SK-N-SH treated with all-trans-retinoic acid at 6 μM for 48 hours (cell line): Measurements from ENCODE around the gene OBSCN.
"Not testable (repeated sequence)": the region's sequence is repeated elsewhere in the genome, so short reads cannot be mapped to it uniquely, and the experiment has no call there.

Experiments used
- ATAC-seq: fragments of 200-7000 bp; cut with Tn5 transposase; 3 replicates; pipeline ENCODE4 v1.9.1; 2020; ENCODE audit warnings: mild to moderate bottlenecking, moderate library complexity
- ARNTL ChIP-seq: fragments of 450-650 bp; formaldehyde crosslinking; IDR thresholded peaks from 2 replicates; pipeline ENCODE4 v1.5.0; 2020; ENCODE audit warnings: low read depth, mild to moderate bottlenecking, moderate library complexity, borderline replicate concordance
- BACH2 ChIP-seq: fragments of 250-450 bp; sonication (Bioruptor Pico); IDR thresholded peaks from 2 replicates; pipeline ENCODE4 v1.9.0; 2021; ENCODE audit warnings: mild to moderate bottlenecking, borderline replicate concordance
- CSDC2 ChIP-seq: fragments of 250-450 bp; sonication (Bioruptor Pico); IDR thresholded peaks from 2 replicates; pipeline ENCODE4 v1.5.0; 2020; ENCODE audit warnings: mild to moderate bottlenecking, moderate library complexity
- ESRRG ChIP-seq: fragments of 250-450 bp; sonication (Bioruptor Pico); IDR thresholded peaks from 2 replicates; pipeline ENCODE4 v1.6.1; 2021; ENCODE audit warnings: mild to moderate bottlenecking
- GLIS3 ChIP-seq: fragments of 250-450 bp; sonication (Bioruptor Pico); IDR thresholded peaks from 2 replicates; pipeline ENCODE4 v1.5.0; 2020; ENCODE audit warnings: mild to moderate bottlenecking, moderate library complexity
- ISL1 ChIP-seq: fragments of 250-450 bp; sonication (Bioruptor Pico); IDR thresholded peaks from 2 replicates; pipeline ENCODE4 v2.1.2; 2022; ENCODE audit warnings: mild to moderate bottlenecking, moderate library complexity
- OSR1 ChIP-seq: fragments of 250-450 bp; sonication (Bioruptor Pico); IDR thresholded peaks from 2 replicates; pipeline ENCODE4 v1.8.0; 2022; ENCODE audit warnings: moderate library complexity, mild to moderate bottlenecking, inconsistent platforms
- PPARA ChIP-seq: fragments of 250-450 bp; sonication (Bioruptor Pico); IDR thresholded peaks from 2 replicates; pipeline ENCODE4 v1.5.0; 2020; ENCODE audit warnings: mild to moderate bottlenecking, borderline replicate concordance
- TOX ChIP-seq: fragments of 250-450 bp; sonication (Bioruptor Pico); IDR thresholded peaks from 2 replicates; pipeline ENCODE4 v1.8.0; 2021; ENCODE audit warnings: mild to moderate bottlenecking, moderate library complexity, borderline replicate concordance
- ZFP30 ChIP-seq: fragments of 450-650 bp; formaldehyde crosslinking; IDR thresholded peaks from 2 replicates; pipeline ENCODE4 v1.5.0; 2022; ENCODE audit warnings: mild to moderate bottlenecking, moderate library complexity
- ZNF565 ChIP-seq: fragments of 450-650 bp; formaldehyde crosslinking; conservative IDR thresholded peaks from 2 replicates; pipeline ENCODE4 v1.5.0; 2020; ENCODE audit warnings: low read depth, mild to moderate bottlenecking, moderate library complexity
- ZNF70 ChIP-seq: fragments of 450-650 bp; formaldehyde crosslinking; IDR thresholded peaks from 2 replicates; pipeline ENCODE4 v1.5.0; 2020; ENCODE audit warnings: mild to moderate bottlenecking, moderate library complexity
- ZNF8 ChIP-seq: fragments of 450-650 bp; formaldehyde crosslinking; IDR thresholded peaks from 2 replicates; pipeline ENCODE4 v1.5.0; 2020; ENCODE audit warnings: mild to moderate bottlenecking, moderate library complexity
- TF ChIP-seq, protein P1 (sequence below): fragments of 250-450 bp; sonication (Bioruptor Pico); IDR thresholded peaks from 2 replicates; pipeline ENCODE4 v1.8.0; 2020; ENCODE audit warnings: mild to moderate bottlenecking, moderate library complexity, borderline replicate concordance
- TF ChIP-seq, protein P2 (sequence below): fragments of 250-450 bp; sonication (Bioruptor Pico); IDR thresholded peaks from 2 replicates; pipeline ENCODE4 v1.5.1; 2021; ENCODE audit warnings: mild to moderate bottlenecking, moderate library complexity
- TF ChIP-seq, protein P3 (sequence below): fragments of 250-450 bp; sonication (Bioruptor Pico); IDR thresholded peaks from 2 replicates; pipeline ENCODE4 v1.5.0; 2020; ENCODE audit warnings: mild to moderate bottlenecking, moderate library complexity
- TF ChIP-seq, protein P4 (sequence below): fragments of 250-450 bp; sonication (Bioruptor Pico); IDR thresholded peaks from 2 replicates; pipeline ENCODE4 v1.8.0; 2021; ENCODE audit warnings: low read depth, mild to moderate bottlenecking, moderate library complexity, borderline replicate concordance

The OBSCN gene

DNA sequence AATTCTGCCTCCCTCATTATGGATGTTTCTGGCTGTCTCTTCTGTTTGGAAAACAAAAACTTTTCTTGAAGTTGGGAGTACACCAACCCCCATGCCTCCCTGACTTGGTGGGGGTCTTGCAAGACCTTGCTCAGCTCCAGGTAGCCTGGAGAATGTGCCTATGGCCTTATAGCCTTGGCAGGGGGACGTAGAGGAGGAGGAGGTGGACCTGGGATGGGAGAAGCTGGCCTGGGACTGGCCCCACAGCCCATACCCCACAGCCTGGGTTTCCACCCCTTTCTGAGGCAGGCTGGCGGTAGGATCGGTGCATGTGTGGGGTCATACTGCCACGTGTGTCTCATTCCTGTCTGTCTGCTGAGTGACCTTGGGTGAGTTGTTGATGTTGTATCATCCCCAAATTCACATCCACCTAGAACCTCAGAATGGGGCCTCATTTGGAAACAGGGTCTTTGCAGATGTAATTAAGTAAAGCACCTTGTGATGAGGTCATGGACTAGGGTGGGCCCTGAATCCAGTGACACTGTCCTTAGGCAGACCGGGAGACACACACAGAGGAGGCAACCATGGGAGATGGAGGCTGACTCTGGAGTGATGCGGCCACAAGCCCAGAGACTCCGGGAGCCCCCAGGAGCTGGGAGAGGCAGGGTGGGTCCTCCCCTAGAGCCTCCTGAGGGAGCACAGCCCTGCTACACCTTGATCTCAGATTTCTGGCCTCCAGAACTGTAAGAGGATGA, 18.5 kb downstream of the OBSCN start:
- TF ChIP-seq PPARA (CRISPR knock-in tag), result no peak
- TF ChIP-seq, protein P1, sequence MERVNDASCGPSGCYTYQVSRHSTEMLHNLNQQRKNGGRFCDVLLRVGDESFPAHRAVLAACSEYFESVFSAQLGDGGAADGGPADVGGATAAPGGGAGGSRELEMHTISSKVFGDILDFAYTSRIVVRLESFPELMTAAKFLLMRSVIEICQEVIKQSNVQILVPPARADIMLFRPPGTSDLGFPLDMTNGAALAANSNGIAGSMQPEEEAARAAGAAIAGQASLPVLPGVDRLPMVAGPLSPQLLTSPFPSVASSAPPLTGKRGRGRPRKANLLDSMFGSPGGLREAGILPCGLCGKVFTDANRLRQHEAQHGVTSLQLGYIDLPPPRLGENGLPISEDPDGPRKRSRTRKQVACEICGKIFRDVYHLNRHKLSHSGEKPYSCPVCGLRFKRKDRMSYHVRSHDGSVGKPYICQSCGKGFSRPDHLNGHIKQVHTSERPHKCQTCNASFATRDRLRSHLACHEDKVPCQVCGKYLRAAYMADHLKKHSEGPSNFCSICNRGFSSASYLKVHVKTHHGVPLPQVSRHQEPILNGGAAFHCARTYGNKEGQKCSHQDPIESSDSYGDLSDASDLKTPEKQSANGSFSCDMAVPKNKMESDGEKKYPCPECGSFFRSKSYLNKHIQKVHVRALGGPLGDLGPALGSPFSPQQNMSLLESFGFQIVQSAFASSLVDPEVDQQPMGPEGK (CRISPR knock-in tag), result no peak
- TF ChIP-seq ZNF70 (CRISPR knock-in tag), result no peak
- TF ChIP-seq ZFP30, result no peak
- TF ChIP-seq, protein P2, sequence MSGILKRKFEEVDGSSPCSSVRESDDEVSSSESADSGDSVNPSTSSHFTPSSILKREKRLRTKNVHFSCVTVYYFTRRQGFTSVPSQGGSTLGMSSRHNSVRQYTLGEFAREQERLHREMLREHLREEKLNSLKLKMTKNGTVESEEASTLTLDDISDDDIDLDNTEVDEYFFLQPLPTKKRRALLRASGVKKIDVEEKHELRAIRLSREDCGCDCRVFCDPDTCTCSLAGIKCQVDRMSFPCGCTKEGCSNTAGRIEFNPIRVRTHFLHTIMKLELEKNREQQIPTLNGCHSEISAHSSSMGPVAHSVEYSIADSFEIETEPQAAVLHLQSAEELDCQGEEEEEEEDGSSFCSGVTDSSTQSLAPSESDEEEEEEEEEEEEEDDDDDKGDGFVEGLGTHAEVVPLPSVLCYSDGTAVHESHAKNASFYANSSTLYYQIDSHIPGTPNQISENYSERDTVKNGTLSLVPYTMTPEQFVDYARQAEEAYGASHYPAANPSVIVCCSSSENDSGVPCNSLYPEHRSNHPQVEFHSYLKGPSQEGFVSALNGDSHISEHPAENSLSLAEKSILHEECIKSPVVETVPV (CRISPR knock-in tag), result no peak
- no peak for TF ChIP-seq ARNTL (CRISPR knock-in tag)
- TF ChIP-seq, protein P3, sequence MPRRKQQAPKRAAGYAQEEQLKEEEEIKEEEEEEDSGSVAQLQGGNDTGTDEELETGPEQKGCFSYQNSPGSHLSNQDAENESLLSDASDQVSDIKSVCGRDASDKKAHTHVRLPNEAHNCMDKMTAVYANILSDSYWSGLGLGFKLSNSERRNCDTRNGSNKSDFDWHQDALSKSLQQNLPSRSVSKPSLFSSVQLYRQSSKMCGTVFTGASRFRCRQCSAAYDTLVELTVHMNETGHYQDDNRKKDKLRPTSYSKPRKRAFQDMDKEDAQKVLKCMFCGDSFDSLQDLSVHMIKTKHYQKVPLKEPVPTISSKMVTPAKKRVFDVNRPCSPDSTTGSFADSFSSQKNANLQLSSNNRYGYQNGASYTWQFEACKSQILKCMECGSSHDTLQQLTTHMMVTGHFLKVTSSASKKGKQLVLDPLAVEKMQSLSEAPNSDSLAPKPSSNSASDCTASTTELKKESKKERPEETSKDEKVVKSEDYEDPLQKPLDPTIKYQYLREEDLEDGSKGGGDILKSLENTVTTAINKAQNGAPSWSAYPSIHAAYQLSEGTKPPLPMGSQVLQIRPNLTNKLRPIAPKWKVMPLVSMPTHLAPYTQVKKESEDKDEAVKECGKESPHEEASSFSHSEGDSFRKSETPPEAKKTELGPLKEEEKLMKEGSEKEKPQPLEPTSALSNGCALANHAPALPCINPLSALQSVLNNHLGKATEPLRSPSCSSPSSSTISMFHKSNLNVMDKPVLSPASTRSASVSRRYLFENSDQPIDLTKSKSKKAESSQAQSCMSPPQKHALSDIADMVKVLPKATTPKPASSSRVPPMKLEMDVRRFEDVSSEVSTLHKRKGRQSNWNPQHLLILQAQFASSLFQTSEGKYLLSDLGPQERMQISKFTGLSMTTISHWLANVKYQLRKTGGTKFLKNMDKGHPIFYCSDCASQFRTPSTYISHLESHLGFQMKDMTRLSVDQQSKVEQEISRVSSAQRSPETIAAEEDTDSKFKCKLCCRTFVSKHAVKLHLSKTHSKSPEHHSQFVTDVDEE (CRISPR knock-in tag), result no peak
- TF ChIP-seq TOX (CRISPR knock-in tag), result no peak
- no peak for TF ChIP-seq BACH2 (CRISPR knock-in tag)
- ATAC-seq, result no peak

DNA sequence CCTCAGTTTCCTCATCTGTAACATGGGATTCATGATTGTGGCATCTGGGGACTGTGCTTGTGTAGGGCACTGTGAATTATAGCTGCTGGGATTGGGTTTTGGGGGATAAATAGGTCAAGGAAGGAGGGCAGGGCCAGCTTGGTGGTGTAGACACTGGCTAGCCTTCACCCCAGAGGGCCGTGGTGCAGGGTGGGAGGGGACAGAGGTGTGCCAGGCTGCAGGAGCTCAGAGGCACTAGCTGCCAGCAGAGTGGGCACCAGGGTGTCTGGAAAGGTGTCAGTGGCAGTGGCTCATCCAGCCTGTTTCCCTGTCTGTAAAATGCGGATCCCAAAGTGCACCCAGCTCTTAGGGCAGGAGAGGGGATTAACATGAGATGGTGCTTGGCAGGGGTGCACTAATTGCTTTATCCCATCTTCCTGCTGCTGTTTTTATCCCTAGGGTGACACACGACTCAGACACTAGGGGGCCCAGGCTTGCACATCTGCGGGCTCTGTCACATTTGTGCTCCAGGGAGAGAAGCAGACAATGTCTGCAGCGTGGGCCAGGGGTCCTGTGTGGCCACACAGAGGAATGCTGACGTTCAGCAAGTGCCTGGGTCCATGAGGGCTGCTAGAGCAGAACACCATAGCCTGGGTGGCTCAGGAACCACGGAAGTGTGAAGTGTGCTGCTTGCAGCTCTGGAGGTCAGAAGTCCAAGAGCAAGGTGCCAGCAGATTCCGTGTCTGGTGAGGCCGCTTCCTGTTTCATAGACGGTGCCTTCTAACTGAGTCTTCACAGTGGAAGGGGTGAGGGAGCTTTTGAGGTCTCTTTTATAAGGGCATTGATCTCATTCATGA, 19.3 kb downstream of the OBSCN start:
- peak; percentile 36; the same call in 1 of the 3 replicates for ATAC-seq
- TF ChIP-seq OSR1 (no peak), ZNF565 (CRISPR knock-in tag) (no peak), ZFP30 (no peak), ISL1 (CRISPR knock-in tag) (no peak), CSDC2 (no peak), TOX (CRISPR knock-in tag) (no peak)
- TF ChIP-seq, protein P2 (CRISPR knock-in tag), result no peak
- TF ChIP-seq, protein P4, sequence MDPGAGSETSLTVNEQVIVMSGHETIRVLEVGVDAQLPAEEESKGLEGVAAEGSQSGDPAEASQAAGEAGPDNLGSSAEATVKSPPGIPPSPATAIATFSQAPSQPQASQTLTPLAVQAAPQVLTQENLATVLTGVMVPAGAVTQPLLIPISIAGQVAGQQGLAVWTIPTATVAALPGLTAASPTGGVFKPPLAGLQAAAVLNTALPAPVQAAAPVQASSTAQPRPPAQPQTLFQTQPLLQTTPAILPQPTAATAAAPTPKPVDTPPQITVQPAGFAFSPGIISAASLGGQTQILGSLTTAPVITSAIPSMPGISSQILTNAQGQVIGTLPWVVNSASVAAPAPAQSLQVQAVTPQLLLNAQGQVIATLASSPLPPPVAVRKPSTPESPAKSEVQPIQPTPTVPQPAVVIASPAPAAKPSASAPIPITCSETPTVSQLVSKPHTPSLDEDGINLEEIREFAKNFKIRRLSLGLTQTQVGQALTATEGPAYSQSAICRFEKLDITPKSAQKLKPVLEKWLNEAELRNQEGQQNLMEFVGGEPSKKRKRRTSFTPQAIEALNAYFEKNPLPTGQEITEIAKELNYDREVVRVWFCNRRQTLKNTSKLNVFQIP (CRISPR knock-in tag), result no peak

DNA sequence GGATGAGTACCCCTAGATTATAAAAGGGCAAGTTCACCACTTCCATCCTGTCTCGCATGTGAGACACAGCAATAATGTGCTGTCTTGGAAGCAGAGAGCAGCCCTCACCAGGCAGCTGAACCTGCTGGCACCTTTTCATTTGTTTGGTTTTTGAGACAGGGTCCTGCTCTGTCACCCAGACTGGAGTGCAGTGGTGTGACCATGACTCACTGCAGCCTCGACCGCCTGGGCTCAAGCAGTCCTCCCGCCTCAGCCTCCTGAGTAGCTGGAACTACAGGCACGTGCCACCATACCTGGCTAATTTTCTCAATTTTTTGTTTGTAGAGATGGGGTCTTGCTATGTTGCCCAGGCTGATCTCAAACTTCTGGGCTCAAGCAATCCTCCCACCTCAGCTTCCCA, 20.3 kb downstream of the OBSCN start:
- not testable (repeated sequence) for ATAC-seq

DNA sequence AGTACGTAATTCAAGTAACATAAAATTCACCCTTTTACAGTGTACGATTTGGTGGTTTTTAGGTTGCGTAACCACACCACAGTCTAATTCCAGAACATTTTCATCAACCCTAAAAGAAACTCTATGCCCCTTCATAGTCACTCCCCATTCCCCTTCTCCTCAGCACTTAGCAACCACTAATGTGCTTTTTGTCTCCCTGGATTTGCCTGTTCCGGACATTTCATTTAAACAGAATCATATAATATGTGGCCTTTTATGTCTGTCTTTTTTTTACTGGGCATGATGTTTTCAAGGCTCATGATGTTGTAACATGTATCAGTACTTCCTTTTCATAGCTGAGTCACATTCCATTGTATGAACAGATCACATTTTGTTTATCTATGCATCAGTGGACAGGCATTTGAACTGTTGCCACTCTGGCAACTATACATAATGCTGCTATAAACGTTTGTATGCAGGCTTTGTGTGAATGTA, 20.8 kb downstream of the OBSCN start:
- peak; percentile 83 for ATAC-seq
- TF ChIP-seq ESRRG (CRISPR knock-in tag), result no peak
- no peak for TF ChIP-seq CSDC2
- no peak for TF ChIP-seq ZNF8 (CRISPR knock-in tag)
- no peak for TF ChIP-seq ZNF70 (CRISPR knock-in tag)
- TF ChIP-seq GLIS3 (CRISPR knock-in tag), result no peak
- TF ChIP-seq OSR1, result no peak
- TF ChIP-seq, protein P1 (CRISPR knock-in tag), result no peak
